H1 (cell line): ENCODE data around the gene NECAP2. TPM values are rescaled to one million over a fixed set of nuclear protein-coding genes. Genes with fewer than 3 reads are reported as not detected.

Source experiments
- CTCF ChIA-PET: fragments of 300-600 bp; sonication (Branson Sonifier 250); formaldehyde crosslinking; loops from one replicate; lab custom pipeline; 2021; ENCODE audit not compliant: partially characterized antibody; lab: Charles Lee
- POLR2A ChIA-PET: fragments of 300-600 bp; sonication (Branson Sonifier 250); formaldehyde crosslinking; loops from one replicate; lab custom pipeline; 2021; ENCODE audit warnings: inconsistent platforms; ENCODE audit not compliant: partially characterized antibody; lab: Charles Lee
- DNase-seq, 2 experiments: peaks; one replicate each; pipeline versions ENCODE4 v3.0.0 to v3.0.0-alpha.2; 2010 to 2022; ENCODE audit warnings: low spot score in 2 of 2, low read depth in 1 of 2, mixed read lengths in 1 of 2
- FAIRE-seq: peaks from 2 replicates; lab custom pipeline; 2011; peaks lifted over from hg19 to GRCh38; lab: Jason Lieb, UNC
- H2AFZ ChIP-seq: 2 replicates; pipeline ENCODE4 v1.8.1; 2012; ENCODE audit warnings: low read length, inconsistent platforms
- H2AK5ac ChIP-seq: 2 replicates; pipeline ENCODE4 v1.6.1; 2013; ENCODE audit warnings: low read depth, low read length
- H2BK120ac ChIP-seq: replicated peaks from 2 replicates; pipeline ENCODE3; 2013; ENCODE audit warnings: low read depth, low read length, inconsistent platforms
- H2BK12ac ChIP-seq: 2 replicates; pipeline ENCODE4 v1.6.1; 2013; ENCODE audit warnings: low read depth, low read length
- H2BK15ac ChIP-seq: 2 replicates; pipeline ENCODE4 v1.6.1; 2013; ENCODE audit warnings: low read length
- H2BK20ac ChIP-seq: 2 replicates; pipeline ENCODE4 v1.6.1; 2013; ENCODE audit warnings: low read length
- H2BK5ac ChIP-seq: 2 replicates; pipeline ENCODE4 v1.6.1; 2013; ENCODE audit warnings: low read depth, low read length
- H3K14ac ChIP-seq: 2 replicates; pipeline ENCODE4 v1.6.1; 2013; ENCODE audit warnings: inconsistent platforms; ENCODE audit not compliant: insufficient read length
- H3K18ac ChIP-seq: 2 replicates; pipeline ENCODE4 v1.6.1; 2013; ENCODE audit warnings: low read length; ENCODE audit errors: extremely low read depth
- H3K23ac ChIP-seq: 2 replicates; pipeline ENCODE4 v1.6.1; 2013; ENCODE audit warnings: inconsistent platforms; ENCODE audit not compliant: insufficient read length
- H3K23me2 ChIP-seq: 2 replicates; pipeline ENCODE4 v1.6.1; 2013; ENCODE audit warnings: low read depth, low read length
- H3K27ac ChIP-seq: 2 replicates; pipeline ENCODE4 v1.6.1; 2011; ENCODE audit warnings: low read depth, low read length, inconsistent platforms
- H3K27me3 ChIP-seq, 4 experiments: replicated peaks in 1 of 4; 1 replicate in 1 of 4; 2 replicates in 3 of 4; pipeline versions ENCODE4 v1.6.1 to v1.8.1; 2011 to 2013; ENCODE audit warnings: low read length in 3 of 4, mild to moderate bottlenecking in 3 of 4, inconsistent platforms in 2 of 4, mixed read lengths in 2 of 4, moderate library complexity in 1 of 4; ENCODE audit not compliant: control insufficient read depth in 3 of 4, insufficient read depth in 3 of 4; ENCODE audit errors: extremely low read depth in 1 of 4
- H3K36me3 ChIP-seq, 4 experiments: 2 replicates each; pipeline versions ENCODE4 v1.6.1 to v1.8.1; 2011 to 2013; ENCODE audit warnings: mild to moderate bottlenecking in 4 of 4, low read length in 3 of 4, moderate library complexity in 2 of 4, control low read depth in 1 of 4, inconsistent platforms in 1 of 4; ENCODE audit not compliant: insufficient read depth in 4 of 4, control insufficient read depth in 2 of 4
- H3K4ac ChIP-seq: replicated peaks from 2 replicates; pipeline ENCODE3; 2013; ENCODE audit warnings: low read length, low read depth, mixed read lengths, inconsistent platforms; ENCODE audit not compliant: insufficient read length
- H3K4me1 ChIP-seq, 4 experiments: replicated peaks in 1 of 4; 1 replicate in 1 of 4; 2 replicates in 3 of 4; pipeline versions ENCODE4 v1.6.1 to v1.8.1; 2011 to 2013; ENCODE audit warnings: low read length in 3 of 4, inconsistent platforms in 2 of 4, mixed read lengths in 1 of 4; ENCODE audit not compliant: insufficient read depth in 4 of 4, control insufficient read depth in 3 of 4
- H3K4me2 ChIP-seq, 2 experiments: 2 replicates each; pipeline versions ENCODE4 v1.6.1 to v1.8.1; 2011 to 2013; ENCODE audit warnings: low read depth in 2 of 2, low read length in 2 of 2, control low read depth in 1 of 2, inconsistent platforms in 1 of 2, mild to moderate bottlenecking in 1 of 2; ENCODE audit not compliant: insufficient read depth in 1 of 2
- H3K4me3 ChIP-seq, 4 experiments: fragments of 200-600, 300-600 bp in 1 of 4; sonication (generic), shearing (Covaris generic), sonication (Bioruptor Twin) in 1 of 4; 2 replicates each; pipeline versions ENCODE4 v1.5.1 to v1.8.1; 2011 to 2016; ENCODE audit warnings: low read length in 4 of 4, low read depth in 3 of 4, control low read depth in 2 of 4, inconsistent platforms in 2 of 4, mild to moderate bottlenecking in 2 of 4, mixed read lengths in 1 of 4, moderate library complexity in 1 of 4; ENCODE audit not compliant: insufficient read depth in 2 of 4; ENCODE audit errors: extremely low read depth in 1 of 4
- H3K56ac ChIP-seq: replicated peaks from 2 replicates; pipeline ENCODE3; 2013; ENCODE audit warnings: low read depth, mild to moderate bottlenecking, mixed read lengths, low read length, inconsistent platforms; ENCODE audit not compliant: insufficient read length
- H3K79me1 ChIP-seq: 2 replicates; pipeline ENCODE4 v1.6.1; 2013; ENCODE audit warnings: low read depth, low read length, control low read depth
- H3K79me2 ChIP-seq, 2 experiments: 2 replicates each; pipeline versions ENCODE4 v1.6.1 to v1.8.1; 2012 to 2013; ENCODE audit warnings: low read length in 2 of 2, mild to moderate bottlenecking in 2 of 2, inconsistent platforms in 1 of 2; ENCODE audit not compliant: insufficient read depth in 2 of 2, control insufficient read depth in 1 of 2
- H3K9ac ChIP-seq, 4 experiments: replicated peaks in 1 of 4; 1 replicate in 1 of 4; 2 replicates in 3 of 4; pipeline versions ENCODE4 v1.6.1 to v1.8.1; 2011 to 2013; ENCODE audit warnings: low read depth in 3 of 4, low read length in 3 of 4, control low read depth in 2 of 4, mild to moderate bottlenecking in 2 of 4, moderate library complexity in 2 of 4, inconsistent platforms in 1 of 4; ENCODE audit errors: extremely low read depth in 1 of 4
- H3K9me3 ChIP-seq, 2 experiments: 2 replicates each; pipeline versions ENCODE4 v1.6.1 to v1.8.1; 2012 to 2013; ENCODE audit warnings: mild to moderate bottlenecking in 2 of 2, moderate library complexity in 2 of 2, control low read depth in 1 of 2, inconsistent platforms in 1 of 2, low read depth in 1 of 2, low read length in 1 of 2, mixed read lengths in 1 of 2; ENCODE audit not compliant: insufficient read depth in 2 of 2
- H4K20me1 ChIP-seq, 2 experiments: replicated peaks in 1 of 2; 2 replicates each; pipeline versions ENCODE3 to v1.8.1; 2011 to 2013; ENCODE audit warnings: inconsistent platforms in 2 of 2, low read length in 2 of 2, mild to moderate bottlenecking in 1 of 2; ENCODE audit not compliant: insufficient read depth in 2 of 2, control insufficient read depth in 1 of 2
- H4K5ac ChIP-seq: 2 replicates; pipeline ENCODE4 v1.6.1; 2013; ENCODE audit warnings: low read length, low read depth, mixed read lengths, inconsistent platforms; ENCODE audit not compliant: insufficient read length
- H4K8ac ChIP-seq: 2 replicates; pipeline ENCODE4 v1.8.0; 2013; ENCODE audit warnings: mild to moderate bottlenecking, moderate library complexity, low read length, inconsistent platforms; ENCODE audit not compliant: insufficient read depth; ENCODE audit errors: extremely low read depth
- H4K91ac ChIP-seq: replicated peaks from 2 replicates; pipeline ENCODE3; 2013; ENCODE audit warnings: low read length, mixed read lengths, inconsistent platforms; ENCODE audit not compliant: insufficient read length
- BRCA1 ChIP-seq: IDR thresholded peaks from 2 replicates; pipeline ENCODE4 v1.6.1; 2012; ENCODE audit warnings: low read depth, low read length, improper control_type of control experiment
- CBX8 ChIP-seq: fragments of 300-800, 300-1000 bp; sonication (generic); IDR thresholded peaks from 2 replicates; pipeline ENCODE4 v1.7.1; 2016; ENCODE audit warnings: low read depth, low read length, borderline replicate concordance
- CEBPB ChIP-seq: IDR thresholded peaks from 2 replicates; pipeline ENCODE4 v1.6.1; 2012; ENCODE audit warnings: low read depth, low read length
- EGR1 ChIP-seq: IDR thresholded peaks from 2 replicates; pipeline ENCODE4 v1.6.1; 2011; ENCODE audit warnings: low read depth, low read length, borderline replicate concordance
- MAX ChIP-seq: IDR thresholded peaks from 2 replicates; pipeline ENCODE4 v1.6.1; 2012; ENCODE audit warnings: inconsistent platforms
- SP2 ChIP-seq: IDR thresholded peaks from 2 replicates; pipeline ENCODE4 v1.6.1; 2012; ENCODE audit warnings: mild to moderate bottlenecking, low read length, inconsistent platforms
- TEAD4 ChIP-seq: IDR thresholded peaks from 2 replicates; pipeline ENCODE4 v1.6.1; 2012; ENCODE audit warnings: low read depth, low read length, inconsistent platforms, mixed read lengths
- WGBS, 2 experiments: shearing (Covaris generic) in 1 of 2; methylation state at CpG; one replicate each; pipeline versions ENCODE4 v1.1.6 to v1.1.7; 2013 to 2015; ENCODE audit warnings: low lambda C conversion rate in 2 of 2, mixed read lengths in 2 of 2, inconsistent platforms in 1 of 2, low coverage in 1 of 2, missing lambda C conversion rate in 1 of 2; ENCODE audit not compliant: insufficient replicate concordance in 2 of 2, insufficient coverage in 1 of 2, insufficient read length in 1 of 2; ENCODE audit errors: extremely low coverage in 1 of 2, missing lambda C conversion rate in 1 of 2; 5-methylcytosine and 5-hydroxymethylcytosine counted together
- polyA plus RNA-seq, 7 experiments: library from polyadenylated mRNA; depleted of rRNA in 3 of 7; stranded (reverse) in 5 of 7; unstranded in 2 of 7; fragments of >200 nt in 5 of 7; fragments of 200-250 nt in 2 of 7; gene quantifications; 1 replicate in 5 of 7; 2 replicates in 1 of 7; 4 replicates in 1 of 7; pipeline versions ENCODE4 v1.2.1 to v1.2.3, GENCODE V29; 2011 to 2013; ENCODE audit warnings: missing spikeins in 2 of 7, mixed read lengths in 2 of 7
- total RNA-seq: library from RNA; stranded (reverse); fragmentation: NEBNext Ultra II Directional; extraction: Animal tissue kit (Norgen Biotek cat#: 25700); gene quantifications from 2 replicates; pipeline ENCODE4 v1.2.1, GENCODE V29; 2021

NECAP2 gene
- total and polyA plus RNA-seq, 2 of the 8 experiments (the other 6 are each of a cell fraction or from before 2014, with no cell fraction given): 24.4 to 29.7 TPM

- Histone ChIP-seq H2BK5ac (no peak overlapping the region), H3K56ac (no peak overlapping the region), H4K5ac (no peak overlapping the region), H3K23me2 (no peaks in the 10 kb centered on the region), H3K9me3 (no peaks in the 10 kb centered on the region), H3K79me2 (no peaks in the 10 kb centered on the region), H2BK12ac (no peak overlapping the region), H3K4ac (no peak overlapping the region), H3K9ac (no peak overlapping the region), H3K4me1 (no peaks in the 10 kb centered on the region), H3K79me1 (no peaks in the 10 kb centered on the region), H3K4me2 (no peak overlapping the region), H4K91ac (no peak overlapping the region), H2BK15ac (no peak overlapping the region), H2BK20ac (no peak overlapping the region), H3K14ac (no peak overlapping the region), H3K23ac (no peak overlapping the region), H2BK120ac (no peak overlapping the region), H4K8ac (no peak overlapping the region), H3K18ac (no peak overlapping the region), H2AK5ac (no peak overlapping the region), H4K20me1 (peaks cover 0 to 2% of the 10 kb centered on the region in 2 experiments), H3K27me3 (no peaks in the 10 kb centered on the region), H3K36me3 (peaks cover 2 to 12% (median 5%) of the 10 kb centered on the region in 4 experiments; a peak in 6 of 8 replicates), H3K27ac (no peak overlapping the region), H3K4me3 (no peak overlapping the region), H2AFZ (no peak overlapping the region)
- 55% methylated on average over 3 of the region's 3 CpGs; no CpG with 5 or more reads in 1 of the 2 experiments for WGBS, 2 experiments
- POLR2A ChIA-PET: interaction anchor here (0.8 to 1.2 kb wide), 2 partner anchors 9 to 11 kb away, joined by 4 read pairs; no protein-coding TSS in a partner anchor
- CTCF ChIA-PET: no interaction called here
- FAIRE-seq (no peak), DNase-seq (no peak)
- no peak for TF ChIP-seq TEAD4
- TF ChIP-seq CBX8: no peak
- TF ChIP-seq SP2: no peak
- no peak for TF ChIP-seq MAX
- TF ChIP-seq EGR1: no peak
- TF ChIP-seq BRCA1: no peak
- TF ChIP-seq CEBPB: no peak
These were observed 28.0 kb downstream of the NECAP2 start for GRCh38 chr1:16468558-16468957.
